ACHN (cell line): ENCODE results near the gene SERPINA12.
"Not testable (repeated sequence)": the region's sequence is repeated elsewhere in the genome, so short reads cannot be mapped to it uniquely, and the experiment has no call there.

Experiments used
- DNase-seq: peaks from one replicate; pipeline ENCODE4 v3.0.0-alpha.2; 2015
- in situ Hi-C: cut with HindIII; loops from 2 replicates; pipeline ENCODE4 v1.10.0; 2017; ENCODE audit warnings: low sequenced_read_pairs, low pct_ligation_motif_present, low pct_unique_long_range_greater_than_20kb

Gene SERPINA12

GRCh38 chr14:94501588-94502516, 7.4 kb downstream of the SERPINA12 start:
- in situ Hi-C loops, result no loop called here
- DNase-seq, result no peak

GRCh38 chr14:94500264-94500663, 9.0 kb downstream of the SERPINA12 start:
- no peak for DNase-seq
- in situ Hi-C loops, result no loop called here

GRCh38 chr14:94499673-94500072, 9.6 kb downstream of the SERPINA12 start:
- no peak for DNase-seq
- in situ Hi-C loops, result no loop called here

GRCh38 chr14:94498215-94498614, 11.1 kb downstream of the SERPINA12 start:
- in situ Hi-C loops, result no loop called here

GRCh38 chr14:94494085-94494484, 15.2 kb downstream of the SERPINA12 start:
- no peak for DNase-seq
- in situ Hi-C loops, result no loop called here

More at GRCh38 chr14:94498215-94498614, 11.1 kb downstream of the SERPINA12 start:
- DNase-seq, result no peak

GRCh38 chr14:94491511-94491910, 17.8 kb downstream of the SERPINA12 start:
- in situ Hi-C loops, result no loop called here
- no peak for DNase-seq

GRCh38 chr14:94489336-94489735, 19.9 kb downstream of the SERPINA12 start:
- in situ Hi-C loops, result no loop called here
- no peak for DNase-seq

- in situ Hi-C loops, result no loop called here
- DNase-seq, result no peak
These were observed 22.4 kb downstream of the SERPINA12 start for GRCh38 chr14:94486883-94487282.

GRCh38 chr14:94485944-94486841, 23.1 kb downstream of the SERPINA12 start:
- DNase-seq, result peak; percentile 44
- in situ Hi-C loops, result no loop called here

- DNase-seq, result no peak
- in situ Hi-C loops, result no loop called here
These were observed 24.8 kb downstream of the SERPINA12 start for GRCh38 chr14:94484481-94484880.

GRCh38 chr14:94483729-94484275, 25.5 kb downstream of the SERPINA12 start:
- in situ Hi-C loops, result no loop called here
- DNase-seq, result no peak

GRCh38 chr14:94483071-94483451, 26.2 kb downstream of the SERPINA12 start:
- no peak for DNase-seq
- in situ Hi-C loops, result no loop called here

GRCh38 chr14:94482132-94483070, 26.9 kb downstream of the SERPINA12 start:
- DNase-seq, in situ Hi-C loops: not testable (repeated sequence)

GRCh38 chr14:94481468-94482131, 27.7 kb downstream of the SERPINA12 start:
- DNase-seq, result no peak
- in situ Hi-C loops, result no loop called here

GRCh38 chr14:94480809-94481208, 28.5 kb downstream of the SERPINA12 start:
- DNase-seq, result no peak
- in situ Hi-C loops, result no loop called here

GRCh38 chr14:94478420-94478819, 30.8 kb downstream of the SERPINA12 start:
- in situ Hi-C loops, result no loop called here
- no peak for DNase-seq

- in situ Hi-C loops, result no loop called here
- no peak for DNase-seq
These were observed 33.2 kb downstream of the SERPINA12 start, which contains the start of gene SERPINA9 for GRCh38 chr14:94476023-94476422. Gene SERPINA9 (minus strand): TSS chr14:94476197. CDS start chr14:94469840, 6,357 bp downstream.
